HG03432 (cell line): ENCODE data around the gene ICOSLG.
"Not testable (repeated sequence)": the region's sequence is repeated elsewhere in the genome, so short reads cannot be mapped to it uniquely, and the experiment has no call there.

Source experiments
- ATAC-seq: cut with Tn5 transposase; IDR thresholded peaks from one replicate; pipeline ENCODE4 v1.9.1; 2021; ENCODE audit warnings: mild to moderate bottlenecking, moderate library complexity; ENCODE audit not compliant: unreplicated experiment

The ICOSLG gene

GRCh38 chr21:44227614-44228013, 13.1 kb downstream of the ICOSLG start:
- ATAC-seq, result not testable (repeated sequence)

DNA sequence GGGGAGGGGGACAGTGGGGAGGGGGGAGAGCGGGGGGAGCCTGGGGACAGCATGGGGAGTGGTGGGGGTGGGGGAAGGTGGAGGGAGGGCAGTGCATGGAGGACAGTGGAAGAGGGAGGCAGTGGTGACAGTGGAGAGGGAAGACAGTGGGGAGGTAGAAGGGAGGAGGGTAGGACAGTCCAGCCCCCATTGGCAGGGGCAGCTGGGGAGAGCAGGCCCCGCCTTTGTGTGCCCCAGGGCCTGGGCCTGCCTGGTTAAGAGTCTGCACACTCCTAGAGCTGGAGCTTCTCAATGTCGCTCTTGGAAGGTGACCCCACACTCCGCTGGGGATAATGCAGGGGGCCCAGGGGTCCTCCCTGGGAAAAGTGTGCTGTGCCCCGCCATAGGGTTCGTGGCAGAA, 15.1 kb downstream of the ICOSLG start:
- ATAC-seq, result not testable (repeated sequence)

DNA sequence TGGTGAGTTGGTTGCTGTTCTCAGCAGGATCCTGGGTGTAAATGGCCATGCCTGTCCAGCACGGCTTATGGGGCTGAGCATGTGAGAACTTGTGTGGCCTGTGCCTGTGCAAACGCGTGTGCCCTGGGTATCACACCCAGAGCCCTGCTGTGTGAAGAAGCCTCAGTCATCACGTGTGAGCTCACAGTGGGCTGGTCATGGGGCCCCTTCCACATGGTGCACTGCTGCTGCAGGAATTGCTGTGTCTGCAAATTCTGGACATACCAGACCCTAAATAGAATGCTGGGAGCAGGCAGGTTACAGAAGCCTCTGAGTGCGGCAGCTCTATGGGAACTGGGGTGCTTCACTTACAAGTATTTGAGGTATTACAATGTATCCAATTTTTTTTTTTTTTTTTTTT, 17.4 kb downstream of the ICOSLG start:
- not testable (repeated sequence) for ATAC-seq

- ATAC-seq, result not testable (repeated sequence)
Measured at GRCh38 chr21:44220674-44221073, 20.1 kb downstream of the ICOSLG start.

- ATAC-seq, result not testable (repeated sequence)
Measured at GRCh38 chr21:44218461-44218860, 22.3 kb downstream of the ICOSLG start.

GRCh38 chr21:44211978-44212377, 28.8 kb downstream of the ICOSLG start:
- ATAC-seq, result not testable (repeated sequence)

DNA sequence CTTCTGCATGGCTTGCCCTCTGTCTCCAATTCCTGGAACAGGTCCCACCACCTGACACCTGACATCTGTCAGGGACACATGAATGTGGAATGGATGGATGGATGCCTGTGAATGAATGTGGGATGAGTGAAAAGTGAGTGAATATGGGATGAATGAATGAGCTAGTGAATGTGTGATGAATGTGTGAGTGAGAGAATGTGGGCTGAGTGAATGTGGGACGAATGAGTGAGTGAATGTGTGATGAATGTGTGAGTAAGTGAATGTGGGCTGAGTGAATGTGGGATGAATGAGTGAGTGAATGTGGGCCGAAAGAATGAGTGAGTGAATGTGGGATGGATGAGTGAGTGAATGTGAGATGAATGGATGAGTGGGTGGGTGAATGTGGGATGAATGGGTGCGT, 29.2 kb downstream of the ICOSLG start:
- not testable (repeated sequence) for ATAC-seq

GRCh38 chr21:44207860-44208646, 32.7 kb downstream of the ICOSLG start:
- ATAC-seq, result peak; percentile 16

DNA sequence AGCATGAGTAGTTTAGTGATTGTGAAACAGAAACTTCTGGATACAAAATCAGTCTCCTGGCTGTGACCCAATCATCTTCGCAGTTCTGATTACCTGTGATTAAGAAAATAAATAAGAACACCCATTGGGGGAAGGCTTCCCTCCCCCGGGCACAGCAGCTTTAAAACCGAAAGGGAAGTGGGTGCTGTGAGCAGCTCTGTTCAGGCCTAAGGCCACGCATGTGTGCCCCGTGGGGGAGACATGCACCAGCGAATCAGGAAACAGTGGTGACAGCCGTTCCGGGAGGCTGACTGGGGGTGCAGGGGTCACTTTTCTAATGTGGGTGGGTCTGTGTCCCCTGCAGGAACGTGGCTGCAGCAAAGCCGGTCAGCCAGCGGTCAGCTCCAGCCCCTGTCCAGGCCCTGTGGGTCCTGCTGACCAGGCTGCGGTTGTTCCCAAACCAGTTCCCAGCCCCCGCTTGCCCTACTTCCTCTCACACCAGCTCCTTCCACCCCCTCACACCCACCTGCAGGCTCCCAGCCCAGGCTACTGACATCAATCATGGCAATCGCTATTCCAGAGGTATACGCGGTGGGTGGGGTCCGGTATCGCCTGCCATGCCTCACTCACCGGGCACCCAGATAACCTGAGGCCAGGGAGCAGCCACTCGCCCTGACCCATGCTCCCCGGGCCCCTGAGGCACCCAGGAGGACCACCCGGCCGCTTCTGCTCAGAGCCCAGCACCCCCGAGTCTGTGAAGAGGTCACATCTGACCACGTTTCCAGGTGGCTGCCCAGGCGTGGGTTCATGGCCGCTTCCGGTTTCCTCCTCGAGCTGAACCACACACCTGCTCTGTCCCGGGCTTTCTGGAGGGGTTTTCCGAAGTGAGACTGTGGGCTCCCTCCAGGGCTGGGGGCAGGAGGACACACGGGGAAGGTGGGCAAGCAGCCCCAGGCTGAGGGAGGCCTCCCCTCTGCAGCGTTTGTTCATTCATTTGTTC, 33.8 kb downstream of the ICOSLG start:
- ATAC-seq, result peak; percentile 63

DNA sequence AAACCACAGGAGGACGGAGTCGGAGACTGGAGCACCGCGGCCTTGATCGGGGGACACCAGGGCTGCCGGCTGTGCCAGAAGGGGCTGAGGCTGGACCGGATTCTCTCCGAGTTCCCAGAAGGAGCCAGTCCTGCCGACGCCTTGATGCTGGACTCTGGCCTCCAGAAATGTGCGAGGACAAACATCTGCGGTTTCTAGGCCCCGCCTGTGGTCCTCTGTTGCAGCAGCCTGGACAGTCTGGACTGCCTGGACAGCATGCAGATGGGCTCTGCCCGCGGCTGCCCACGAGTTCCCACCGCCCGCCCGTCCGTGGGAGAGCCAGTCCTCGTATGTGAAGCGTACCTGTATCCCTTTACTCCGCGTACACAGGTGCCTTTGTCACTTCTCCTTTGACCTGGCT, 34.6 kb downstream of the ICOSLG start:
- not testable (repeated sequence) for ATAC-seq

GRCh38 chr21:44202590-44203299, 38.0 kb downstream of the ICOSLG start:
- not testable (repeated sequence) for ATAC-seq

- not testable (repeated sequence) for ATAC-seq
Measured at GRCh38 chr21:44199997-44200396, 40.7 kb downstream of the ICOSLG start.

- no peak for ATAC-seq
Measured at GRCh38 chr21:44199448-44199847, 41.3 kb downstream of the ICOSLG start.

DNA sequence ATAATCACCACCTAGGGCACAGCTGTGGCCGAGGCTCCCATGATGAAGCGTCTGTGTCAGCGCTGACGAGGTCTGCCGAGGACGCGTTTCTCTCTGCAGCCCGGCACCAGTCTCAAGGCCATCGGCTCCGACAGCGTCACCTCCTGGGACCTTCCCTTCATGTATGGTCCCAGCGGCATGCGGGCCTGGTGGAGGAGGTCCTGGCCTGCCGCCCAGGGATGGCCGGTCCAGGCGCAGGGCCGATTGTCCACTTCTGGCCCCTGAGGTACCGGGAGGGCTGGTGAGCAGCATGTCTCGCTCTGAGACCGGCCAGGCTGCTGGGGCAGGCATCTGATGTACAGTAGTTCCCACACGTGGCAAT, 43.6 kb downstream of the ICOSLG start:
- ATAC-seq, result not testable (repeated sequence)

DNA sequence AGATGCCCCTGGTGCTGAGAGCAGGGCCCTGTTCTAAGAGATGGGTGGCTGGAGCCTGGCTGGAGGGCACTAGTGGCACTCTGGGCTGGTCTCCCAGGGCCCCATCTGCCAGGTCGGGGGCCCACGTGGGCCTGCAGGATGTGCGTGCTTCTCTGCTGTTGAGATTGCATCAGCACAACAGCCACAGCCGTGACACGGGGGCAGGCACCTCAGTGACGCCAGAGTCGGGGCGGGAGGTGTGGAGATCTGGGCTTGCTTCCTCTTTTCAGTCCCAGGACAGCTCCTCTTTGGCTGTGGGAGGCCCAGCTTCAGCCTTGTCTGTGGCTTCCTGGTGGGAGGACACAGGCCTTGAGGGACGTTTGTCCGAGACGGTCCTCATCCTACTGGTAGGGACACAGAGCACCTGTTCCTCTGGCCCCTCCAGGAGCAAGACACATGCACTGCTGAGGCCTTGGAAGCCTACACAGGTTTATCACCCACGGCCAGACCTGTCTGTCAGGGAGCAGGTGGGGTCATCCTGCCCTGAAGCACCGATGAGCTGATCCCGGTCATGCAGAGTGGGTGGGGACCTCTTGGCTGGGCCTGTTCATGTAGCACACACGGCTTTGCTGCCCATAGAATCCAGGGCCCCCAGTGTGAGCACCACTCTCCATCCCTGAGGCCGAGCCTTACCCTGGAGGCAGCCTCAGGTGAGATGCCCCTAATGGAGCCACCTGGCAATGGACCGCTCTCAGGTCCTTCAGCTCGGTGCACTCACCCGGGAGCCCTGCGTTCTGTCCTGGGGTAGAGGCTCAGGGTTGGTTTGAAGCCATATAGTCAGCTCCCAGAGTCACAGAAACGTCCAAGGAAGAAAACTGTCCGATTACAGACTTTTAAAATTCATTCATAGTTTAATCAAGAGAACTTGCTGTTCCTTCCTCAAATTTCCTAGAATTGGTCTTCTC, 44.3 kb downstream of the ICOSLG start:
- ATAC-seq, result not testable (repeated sequence)

DNA sequence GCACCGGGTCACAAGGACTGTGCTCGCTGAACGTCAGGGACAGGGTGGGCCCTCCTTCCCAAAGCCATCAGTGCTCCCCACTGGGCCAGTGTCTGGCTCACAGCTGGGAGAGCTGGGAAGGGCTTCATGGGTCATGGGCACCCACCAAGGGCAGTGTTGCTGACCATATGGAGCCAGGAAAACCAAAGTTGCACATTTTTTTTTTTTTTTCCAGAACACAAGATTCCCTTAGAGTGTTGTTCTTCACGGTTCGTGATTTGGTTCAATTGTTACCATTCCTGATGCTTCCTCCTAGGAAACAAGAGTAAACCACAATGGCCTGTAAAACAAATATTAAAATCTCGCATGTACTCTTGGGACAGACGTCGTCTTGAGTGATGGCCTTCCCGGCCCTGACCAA, 45.9 kb downstream of the ICOSLG start:
- not testable (repeated sequence) for ATAC-seq

- not testable (repeated sequence) for ATAC-seq
Measured at GRCh38 chr21:44194451-44194850, 46.3 kb downstream of the ICOSLG start.

DNA sequence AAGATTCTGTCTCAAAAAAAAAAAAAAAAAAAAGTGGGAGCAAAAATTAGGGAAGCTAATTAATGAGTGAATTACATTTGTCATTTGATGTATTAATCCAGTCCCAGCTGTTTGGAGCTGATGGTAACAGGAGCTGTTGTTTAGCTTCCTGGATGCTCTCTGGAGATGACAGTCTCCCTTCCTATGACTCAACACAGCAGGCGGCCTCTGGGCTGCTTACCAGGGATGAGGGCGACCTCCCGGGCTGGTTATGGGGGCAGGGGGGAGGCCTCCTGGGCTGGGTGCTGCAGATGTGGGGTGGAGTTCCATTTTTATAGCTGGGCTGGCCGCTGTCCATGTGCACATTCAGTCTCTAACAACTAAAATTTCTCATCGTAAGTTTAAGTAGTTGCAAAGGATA, 47.6 kb downstream of the ICOSLG start:
- not testable (repeated sequence) for ATAC-seq

GRCh38 chr21:44190349-44191271, 50.1 kb downstream of the ICOSLG start:
- not testable (repeated sequence) for ATAC-seq
